Esophagus muscularis mucosa (tissue), 4 donors: ENCODE measurements around the gene RELCH. TPM values are rescaled to one million over a fixed set of nuclear protein-coding genes. Genes with fewer than 3 reads are reported as not detected.

Experiments used
- DNase-seq: peaks from one replicate; pipeline ENCODE4 v3.0.0-alpha.2; 2017; ENCODE audit errors: extremely low spot score
- H3K27ac ChIP-seq, 4 donors: fragments of 200-600 bp; sonication (generic); replicated peaks in 1 of 4; 1 replicate in 3 of 4; 2 replicates in 1 of 4; pipeline ENCODE4 v1.5.1; 2016 to 2019; ENCODE audit warnings: mild to moderate bottlenecking in 1 of 4
- H3K27me3 ChIP-seq, 4 donors: fragments of 200-600 bp; sonication (generic); one replicate each; pipeline versions ENCODE4 v1.5.1 to v1.6.0; 2016 to 2019
- H3K36me3 ChIP-seq, 4 donors: fragments of 200-600 bp; sonication (generic); one replicate each; pipeline ENCODE4 v1.5.1; 2016 to 2019
- H3K4me1 ChIP-seq, 4 donors: fragments of 200-600 bp; sonication (generic); one replicate each; pipeline ENCODE4 v1.5.1; 2016 to 2019
- H3K4me3 ChIP-seq, 4 donors: fragments of 200-600 bp; sonication (generic); 1 replicate in 2 of 4; 2 replicates in 2 of 4; pipeline ENCODE4 v1.5.1; 2016 to 2019; ENCODE audit warnings: mild to moderate bottlenecking in 4 of 4, moderate library complexity in 1 of 4
- H3K9me3 ChIP-seq, 4 donors: fragments of 200-600 bp; sonication (generic); 1 replicate in 3 of 4; 2 replicates in 1 of 4; pipeline ENCODE4 v1.5.1; 2016 to 2019
- CTCF ChIP-seq, 3 experiments: fragments of 200-600 bp in 2 of 3; fragments of 450-650 bp in 1 of 3; sonication (generic) in 2 of 3; IDR thresholded peaks; one replicate each; pipeline ENCODE4 v1.5.1; 2017 to 2019; ENCODE audit warnings: antibody characterized with exemption in 3 of 3, mild to moderate bottlenecking in 2 of 3, moderate library complexity in 1 of 3
- EP300 ChIP-seq: sonication (generic); formaldehyde crosslinking; IDR thresholded peaks from one replicate; pipeline ENCODE4 v1.6.1; 2017; ENCODE audit warnings: antibody characterized with exemption
- POLR2A ChIP-seq: fragments of 450-650 bp; IDR thresholded peaks from one replicate; pipeline ENCODE4 v1.6.1; 2017; ENCODE audit warnings: antibody characterized with exemption, moderate library complexity, mild to moderate bottlenecking, low read depth
- POLR2AphosphoS5 ChIP-seq, 2 donors: sonication (generic); formaldehyde crosslinking; IDR thresholded peaks; one replicate each; pipeline ENCODE4 v1.6.1; 2017; ENCODE audit warnings: antibody characterized with exemption in 2 of 2
- WGBS: methylation state at CpG from one replicate; pipeline ENCODE4 v1.1.5; 2018; 5-methylcytosine and 5-hydroxymethylcytosine counted together
- intact Hi-C: fragments of 100-400 bp; cut with DNase I; formaldehyde crosslinking; loops from one replicate; pipeline ENCODE4 v1.15.1; 2023
- total RNA-seq, 4 donors: library from RNA; depleted of rRNA; stranded (reverse); fragments of >200 nt; gene quantifications; one replicate each; pipeline versions ENCODE4 v1.1.0 to v1.2.1, GENCODE V29; 2016

The RELCH gene
- total RNA-seq, 4 donors from 2014 or later = 15.9 to 17.9 (median 17.5) TPM

GRCh38 chr18:62287781-62288664, 101.0 kb downstream of the RELCH start:
- Histone ChIP-seq H3K9me3 (no peaks in the 10 kb centered on the region), H3K4me3 (no peak overlapping the region), H3K27me3 (no peaks in the 10 kb centered on the region), H3K36me3 (peaks cover 6 to 70% (median 28%) of the 10 kb centered on the region in 4 donors), H3K4me1 (no peaks in the 10 kb centered on the region), H3K27ac (no peak overlapping the region)
- TF ChIP-seq POLR2AphosphoS5 (IDR thresholded peaks at IDR 0.05) (no peak), POLR2A (no peak), EP300 (no peak), CTCF (IDR thresholded peaks at IDR 0.05) (no peak)
- intact Hi-C loops = no loop called here
- WGBS = 90% methylated on average over 2 of the region's 2 CpGs
- no peak for DNase-seq

GRCh38 chr18:62288665-62289008, 101.6 kb downstream of the RELCH start:
- TF ChIP-seq POLR2AphosphoS5 (IDR thresholded peaks at IDR 0.05) = no peak
- no peak for TF ChIP-seq EP300
- no peak for TF ChIP-seq CTCF (IDR thresholded peaks at IDR 0.05)
- TF ChIP-seq POLR2A = no peak
- Histone ChIP-seq H3K9me3 (no peaks in the 10 kb centered on the region), H3K27me3 (no peaks in the 10 kb centered on the region), H3K27ac (no peak overlapping the region), H3K36me3 (peaks cover 12 to 70% (median 31%) of the 10 kb centered on the region in 4 donors), H3K4me3 (no peak overlapping the region), H3K4me1 (no peaks in the 10 kb centered on the region)
- WGBS = 84% methylated on average over 2 of the region's 2 CpGs
- intact Hi-C loops = no loop called here
- no peak for DNase-seq

GRCh38 chr18:62289047-62289446, 102.0 kb downstream of the RELCH start:
- H3K36me3 ChIP-seq = peaks cover 13 to 72% (median 33%) of the 10 kb centered on the region in 4 donors

GRCh38 chr18:62294073-62294472, 107.0 kb downstream of the RELCH start:
- Histone ChIP-seq H3K27me3 (no peaks in the 10 kb centered on the region), H3K27ac (no peak overlapping the region), H3K9me3 (no peaks in the 10 kb centered on the region), H3K4me1 (no peaks in the 10 kb centered on the region), H3K4me3 (no peak overlapping the region), H3K36me3 (peaks cover 13 to 51% (median 32%) of the 10 kb centered on the region in 4 donors)
- no peak for TF ChIP-seq CTCF (IDR thresholded peaks at IDR 0.05)
- TF ChIP-seq POLR2A = no peak
- TF ChIP-seq POLR2AphosphoS5 (IDR thresholded peaks at IDR 0.05) = no peak
- no peak for TF ChIP-seq EP300
- intact Hi-C loops = no loop called here
- DNase-seq = no peak

More at GRCh38 chr18:62289047-62289446, 102.0 kb downstream of the RELCH start:
- intact Hi-C loops = no loop called here
- 92% methylated on average over 2 of the region's 2 CpGs for WGBS
- no peaks in the 10 kb centered on the region for H3K27me3 ChIP-seq
- H3K4me3 ChIP-seq = no peak overlapping the region
- TF ChIP-seq POLR2AphosphoS5 (IDR thresholded peaks at IDR 0.05) (no peak), CTCF (IDR thresholded peaks at IDR 0.05) (no peak), EP300 (no peak), POLR2A (no peak)
- H3K9me3 ChIP-seq = no peaks in the 10 kb centered on the region
- H3K27ac ChIP-seq = no peak overlapping the region
- H3K4me1 ChIP-seq = no peaks in the 10 kb centered on the region
- DNase-seq = no peak
